GM12878 (cell line): ENCODE measurements around the gene CAMKMT.

ENCODE experiments used
- BRCA1 ChIP-seq: IDR thresholded peaks from 2 replicates; pipeline ENCODE4 v1.6.1; 2011; ENCODE audit warnings: low read depth, low read length, improper control_type of control experiment
- CBFB ChIP-seq: IDR thresholded peaks from 2 replicates; pipeline ENCODE4 v1.6.1; 2016; ENCODE audit warnings: antibody characterized with exemption, low read depth
- CTCF ChIP-seq, 3 experiments: IDR thresholded peaks in 2 of 3; conservative IDR thresholded peaks in 1 of 3; 2 replicates each; pipeline ENCODE4 v1.5.1; 2011; ENCODE audit warnings: low read depth in 3 of 3, low read length in 3 of 3, mild to moderate bottlenecking in 3 of 3, control low read depth in 2 of 3, moderate library complexity in 2 of 3, inconsistent platforms in 1 of 3, mixed read lengths in 1 of 3; ENCODE audit not compliant: control insufficient read depth in 2 of 3, insufficient read depth in 1 of 3; ENCODE audit errors: extremely low read depth in 1 of 3
- POLR2AphosphoS5 ChIP-seq: IDR thresholded peaks from 2 replicates; pipeline ENCODE4 v1.6.1; 2011; ENCODE audit warnings: mild to moderate bottlenecking, low read length, inconsistent platforms
- SMAD5 ChIP-seq: IDR thresholded peaks from 2 replicates; pipeline ENCODE4 v1.6.1; 2016; ENCODE audit warnings: antibody characterized with exemption, low read depth
- SP1 ChIP-seq: IDR thresholded peaks from one replicate; pipeline ENCODE4 v1.6.1; 2011; ENCODE audit warnings: low read depth, low read length
- ZNF687 ChIP-seq: fragments of 450-650 bp; IDR thresholded peaks from 2 replicates; pipeline ENCODE4 v1.6.1; 2017; ENCODE audit warnings: mild to moderate bottlenecking, moderate library complexity

GRCh38 chr2:44519026-44519425 lies 157.3 kb downstream of the CAMKMT start:
- no peak for TF ChIP-seq CTCF (IDR thresholded peaks at IDR 0.05 in 2 of 3, conservative IDR thresholded peaks at IDR 0.05 in 1 of 3; ENCODE audit: control insufficient read depth in 2 of 3, extremely low read depth in 1 of 3, insufficient read depth in 1 of 3, low read depth in 3 of 3, low read length in 3 of 3)
- TF ChIP-seq POLR2AphosphoS5, result no peak
- no peak for TF ChIP-seq CBFB
- no peak for TF ChIP-seq SMAD5
- no peak for TF ChIP-seq ZNF687
- TF ChIP-seq BRCA1, result no peak
- TF ChIP-seq SP1, result no peak
